Caco-2 (cell line): ENCODE results near the gene ERGIC1. TPM values are rescaled to one million over a fixed set of nuclear protein-coding genes. Genes with fewer than 3 reads are reported as not detected.
"Not testable (repeated sequence)": the region's sequence is repeated elsewhere in the genome, so short reads cannot be mapped to it uniquely, and the experiment has no call there.

Source experiments
- BruUV-seq: library from RNA; stranded (reverse); fragments of 400-500 nt; replicated peaks from 2 replicates; lab custom pipeline; 2021; lab: Mats Ljungman, UMichigan
- CTCF ChIA-PET: fragments of 300-600 bp; sonication (Branson Sonifier 250); formaldehyde crosslinking; loops from one replicate; lab custom pipeline; 2022; ENCODE audit warnings: antibody characterized with exemption; lab: Charles Lee
- POLR2A ChIA-PET: fragments of 300-600 bp; sonication (Branson Sonifier 250); formaldehyde crosslinking; loops from one replicate; lab custom pipeline; 2022; ENCODE audit warnings: antibody characterized with exemption; lab: Charles Lee
- DNase-seq, 2 experiments: peaks; one replicate each; pipeline versions ENCODE4 v3.0.0 to v3.0.0-alpha.2; 2020 to 2022
- H3K27me3 ChIP-seq: replicated peaks from 2 replicates; pipeline ENCODE4 v1.6.0; 2011; ENCODE audit warnings: low read length; ENCODE audit not compliant: control insufficient read depth, insufficient read depth
- H3K36me3 ChIP-seq: 2 replicates; pipeline ENCODE4 v1.5.1; 2011; ENCODE audit warnings: low read length; ENCODE audit not compliant: control insufficient read depth, insufficient read depth
- H3K4me1 ChIP-seq: fragments of 250-450 bp; sonication (Bioruptor Pico); 2 replicates; pipeline ENCODE4 v1.5.1; 2020; ENCODE audit warnings: mild to moderate bottlenecking
- H3K4me3 ChIP-seq: 2 replicates; pipeline ENCODE4 v1.5.1; 2011; ENCODE audit warnings: low read depth, mild to moderate bottlenecking, control low read depth, low read length
- H3K9me3 ChIP-seq: fragments of 250-450 bp; sonication (Bioruptor Pico); 2 replicates; pipeline ENCODE4 v1.5.1; 2020; ENCODE audit warnings: mild to moderate bottlenecking, moderate library complexity
- H3K27ac Mint-ChIP-seq: one replicate; pipeline ENCODE4 v1.8.0; 2022; ENCODE audit warnings: mixed read lengths; ENCODE audit not compliant: unreplicated experiment
- H3K27me3 Mint-ChIP-seq: one replicate; pipeline ENCODE4 v1.8.0; 2022; ENCODE audit warnings: mixed read lengths; ENCODE audit not compliant: insufficient read depth, unreplicated experiment
- H3K36me3 Mint-ChIP-seq: one replicate; pipeline ENCODE4 v1.8.0; 2022; ENCODE audit warnings: mild to moderate bottlenecking, mixed read lengths; ENCODE audit not compliant: insufficient read depth, unreplicated experiment
- H3K4me1 Mint-ChIP-seq: one replicate; pipeline ENCODE4 v1.8.0; 2022; ENCODE audit warnings: low read depth, mixed read lengths; ENCODE audit not compliant: unreplicated experiment
- H3K4me3 Mint-ChIP-seq: one replicate; pipeline ENCODE4 v1.8.0; 2022; ENCODE audit warnings: mild to moderate bottlenecking, moderate library complexity, mixed read lengths; ENCODE audit not compliant: unreplicated experiment
- H3K9me3 Mint-ChIP-seq: one replicate; pipeline ENCODE4 v1.8.0; 2022; ENCODE audit warnings: mixed read lengths; ENCODE audit not compliant: unreplicated experiment
- CTCF ChIP-seq, 2 experiments: fragments of 200-600 bp in 1 of 2; IDR thresholded peaks; 1 replicate in 1 of 2; 2 replicates in 1 of 2; pipeline versions ENCODE4 v1.5.1 to v1.8.0; 2011 to 2022; ENCODE audit warnings: antibody characterized with exemption in 1 of 2, control low read depth in 1 of 2, inconsistent platforms in 1 of 2, low read depth in 1 of 2, low read length in 1 of 2, mild to moderate bottlenecking in 1 of 2, moderate library complexity in 1 of 2; ENCODE audit not compliant: insufficient read depth in 1 of 2, severe bottlenecking in 1 of 2, unreplicated experiment in 1 of 2
- intact Hi-C: fragments of 100-400 bp; cut with micrococcal nuclease; formaldehyde crosslinking; loops from one replicate; pipeline ENCODE4 v1.10.0; 2022; ENCODE audit not compliant: unreplicated experiment
- total RNA-seq: library from RNA; stranded (reverse); gene quantifications from 2 replicates; pipeline ENCODE4 v1.2.3, GENCODE V29; 2022

ERGIC1 gene
- total RNA-seq, 1 experiment from 2014 or later: 161 TPM

DNA sequence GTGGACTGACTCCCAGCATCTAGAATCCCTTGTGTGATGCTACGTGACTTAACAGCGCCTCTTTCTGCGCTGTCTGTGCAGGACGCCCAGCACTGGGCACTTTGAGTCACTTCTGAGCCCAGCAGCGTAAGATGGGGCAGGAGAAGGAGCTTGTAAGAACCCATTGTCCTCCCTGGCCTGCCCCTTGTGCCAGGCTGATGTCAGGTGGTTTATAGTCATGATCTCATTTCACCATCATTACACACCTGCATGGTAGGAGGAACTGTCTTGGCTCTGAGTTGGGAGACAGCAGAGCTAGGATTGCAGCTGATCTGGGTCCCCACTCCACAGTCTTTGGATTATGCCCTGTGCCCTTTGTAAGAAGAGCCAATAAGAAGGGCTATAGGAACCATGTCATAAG is 12.2 kb downstream of the ERGIC1 start:
- H3K4me1 ChIP-seq: peaks cover 8% of the 10 kb centered on the region
- H3K36me3 ChIP-seq: no peaks in the 10 kb centered on the region; the same call in 1 of the 2 replicates
- H3K27ac Mint-ChIP-seq: no peak overlapping the region
- no peak for TF ChIP-seq CTCF (IDR thresholded peaks at IDR 0.05; ENCODE audit: insufficient read depth in 1 of 2, low read depth in 1 of 2, low read length in 1 of 2, severe bottlenecking in 1 of 2, unreplicated experiment in 1 of 2)
- BruUV-seq: no TSS peak
- intact Hi-C loops: no loop called here
- H3K27me3 Mint-ChIP-seq: no peaks in the 10 kb centered on the region
- H3K4me3 ChIP-seq: no peak overlapping the region
- H3K9me3 Mint-ChIP-seq: no peaks in the 10 kb centered on the region
- POLR2A ChIA-PET: no interaction called here
- CTCF ChIA-PET: no interaction called here
- H3K4me3 Mint-ChIP-seq: no peak overlapping the region
- DNase-seq: no peak
- H3K36me3 Mint-ChIP-seq: peaks cover 33% of the 10 kb centered on the region
- H3K9me3 ChIP-seq: no peaks in the 10 kb centered on the region
- no peaks in the 10 kb centered on the region for H3K27me3 ChIP-seq
- peaks cover 27% of the 10 kb centered on the region for H3K4me1 Mint-ChIP-seq

- H3K36me3 ChIP-seq: no peaks in the 10 kb centered on the region; the same call in 1 of the 2 replicates
- DNase-seq: no peak
- Mint-ChIP-seq H3K9me3 (no peaks in the 10 kb centered on the region), H3K27me3 (no peaks in the 10 kb centered on the region), H3K4me3 (no peak overlapping the region), H3K36me3 (peaks cover 33% of the 10 kb centered on the region), H3K4me1 (peaks cover 27% of the 10 kb centered on the region), H3K27ac (no peak overlapping the region)
- peaks cover 8% of the 10 kb centered on the region for H3K4me1 ChIP-seq
- intact Hi-C loops: no loop called here
- ChIA-PET CTCF (no interaction called here), POLR2A (no interaction called here)
- no peak overlapping the region for H3K4me3 ChIP-seq
- H3K27me3 ChIP-seq: no peaks in the 10 kb centered on the region
- H3K9me3 ChIP-seq: no peaks in the 10 kb centered on the region
- TF ChIP-seq CTCF (IDR thresholded peaks at IDR 0.05; ENCODE audit: insufficient read depth in 1 of 2, low read depth in 1 of 2, low read length in 1 of 2, severe bottlenecking in 1 of 2, unreplicated experiment in 1 of 2): no peak
- no TSS peak for BruUV-seq
Observed at GRCh38 chr5:172846677-172847076, 12.6 kb downstream of the ERGIC1 start.

- H3K36me3 ChIP-seq, H3K27ac Mint-ChIP-seq, H3K4me3 ChIP-seq, DNase-seq, H3K9me3 ChIP-seq, BruUV-seq, intact Hi-C loops, CTCF ChIA-PET, H3K9me3 Mint-ChIP-seq, POLR2A ChIA-PET, H3K27me3 ChIP-seq, H3K4me3 Mint-ChIP-seq, H3K27me3 Mint-ChIP-seq: not testable (repeated sequence)
- Mint-ChIP-seq H3K36me3 (peaks cover 35% of the 10 kb centered on the region), H3K4me1 (peaks cover 27% of the 10 kb centered on the region)
- H3K4me1 ChIP-seq: peaks cover 13% of the 10 kb centered on the region
Observed at GRCh38 chr5:172847584-172847983, 13.5 kb downstream of the ERGIC1 start.
